GM15510 (cell line): ENCODE results near the gene TRABD2B.

Source experiments
- POLR2A ChIP-seq: IDR thresholded peaks from 3 replicates; pipeline ENCODE4 v1.6.1; 2011; ENCODE audit warnings: borderline replicate concordance; ENCODE audit not compliant: insufficient read length; ENCODE audit errors: extremely low read depth

Gene TRABD2B

DNA sequence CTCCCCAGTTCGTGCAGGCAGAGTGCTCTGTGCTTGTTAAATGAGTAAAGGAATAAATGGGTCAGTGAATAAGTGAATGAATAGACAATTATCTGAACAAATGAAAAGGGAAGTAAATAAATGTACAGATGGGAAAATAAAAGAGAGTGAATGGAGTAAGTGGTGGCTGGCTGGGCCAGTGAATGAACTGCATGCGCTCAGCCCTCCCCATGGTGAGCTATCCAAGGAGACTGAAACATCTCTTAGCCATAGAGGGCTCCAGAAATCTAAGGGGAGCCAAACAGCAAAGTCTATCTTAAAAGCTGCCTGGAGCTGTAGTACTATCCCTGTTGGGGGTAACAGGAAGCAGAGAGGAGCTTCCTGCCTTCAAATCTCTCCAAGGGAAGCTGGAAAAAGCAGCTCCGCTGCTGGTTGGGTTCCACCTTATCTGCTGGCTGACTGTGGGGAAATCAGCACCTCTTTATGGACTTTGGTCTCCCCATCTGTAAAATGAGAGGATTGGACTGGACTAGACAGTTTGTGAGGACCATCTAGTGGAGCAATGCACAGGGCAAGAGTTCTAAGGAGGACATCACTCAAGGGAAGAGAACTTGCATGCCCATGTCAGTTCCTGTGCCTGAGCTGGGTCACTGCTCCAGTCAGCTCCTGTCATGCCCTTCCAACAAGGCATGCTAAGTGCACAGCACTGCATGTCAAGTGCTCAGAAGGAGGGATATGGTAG lies 77.9 kb downstream of the TRABD2B start:
- TF ChIP-seq POLR2A = no peak

DNA sequence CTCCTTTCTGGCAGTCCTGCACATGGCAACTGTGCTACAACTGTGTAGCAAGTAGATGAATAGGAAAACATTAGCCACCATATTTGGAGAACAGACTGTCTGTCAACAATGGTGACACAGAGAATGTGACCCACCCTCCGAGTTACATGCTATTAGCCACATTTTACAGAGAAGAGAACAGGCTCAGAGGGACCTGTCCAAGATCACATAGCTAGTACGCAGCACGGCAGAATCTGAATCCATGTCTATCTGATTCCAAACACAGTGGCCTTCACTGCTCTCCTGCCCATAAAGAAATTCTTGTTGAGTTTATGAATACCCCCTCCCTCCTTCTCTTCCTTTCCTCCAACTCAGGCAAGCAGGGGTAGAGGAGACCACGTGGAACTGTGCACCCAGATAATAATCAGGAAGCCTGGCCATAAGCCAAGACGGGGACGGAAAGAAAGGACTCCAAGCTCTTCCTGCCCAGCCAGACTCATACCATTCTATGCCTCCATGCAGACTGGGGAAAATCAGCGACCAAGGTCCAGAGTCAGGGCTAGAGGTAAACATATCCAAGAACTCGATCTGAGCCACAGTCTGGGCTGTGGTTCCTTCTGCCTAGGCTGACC lies 78.8 kb downstream of the TRABD2B start:
- no peak for TF ChIP-seq POLR2A

DNA sequence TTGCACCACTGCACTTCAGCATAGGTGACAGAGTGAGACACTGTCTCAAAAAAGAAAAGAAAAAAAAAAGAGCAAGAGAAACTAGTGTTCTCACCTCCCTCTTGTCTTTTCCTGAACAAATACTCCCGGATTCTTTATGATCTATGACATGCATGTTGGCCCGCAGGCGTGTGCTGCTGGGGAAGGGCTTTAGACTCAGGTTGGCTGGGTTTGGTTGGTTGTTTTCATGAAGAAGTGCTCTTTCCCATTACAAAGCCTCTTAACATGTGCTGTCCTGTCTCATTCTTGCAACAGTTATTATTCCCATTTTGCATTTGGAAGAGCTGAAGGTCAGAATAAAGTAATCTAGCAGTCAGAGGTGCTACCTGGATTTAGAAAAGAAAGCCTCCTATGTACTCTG lies 79.5 kb downstream of the TRABD2B start:
- TF ChIP-seq POLR2A = no peak

DNA sequence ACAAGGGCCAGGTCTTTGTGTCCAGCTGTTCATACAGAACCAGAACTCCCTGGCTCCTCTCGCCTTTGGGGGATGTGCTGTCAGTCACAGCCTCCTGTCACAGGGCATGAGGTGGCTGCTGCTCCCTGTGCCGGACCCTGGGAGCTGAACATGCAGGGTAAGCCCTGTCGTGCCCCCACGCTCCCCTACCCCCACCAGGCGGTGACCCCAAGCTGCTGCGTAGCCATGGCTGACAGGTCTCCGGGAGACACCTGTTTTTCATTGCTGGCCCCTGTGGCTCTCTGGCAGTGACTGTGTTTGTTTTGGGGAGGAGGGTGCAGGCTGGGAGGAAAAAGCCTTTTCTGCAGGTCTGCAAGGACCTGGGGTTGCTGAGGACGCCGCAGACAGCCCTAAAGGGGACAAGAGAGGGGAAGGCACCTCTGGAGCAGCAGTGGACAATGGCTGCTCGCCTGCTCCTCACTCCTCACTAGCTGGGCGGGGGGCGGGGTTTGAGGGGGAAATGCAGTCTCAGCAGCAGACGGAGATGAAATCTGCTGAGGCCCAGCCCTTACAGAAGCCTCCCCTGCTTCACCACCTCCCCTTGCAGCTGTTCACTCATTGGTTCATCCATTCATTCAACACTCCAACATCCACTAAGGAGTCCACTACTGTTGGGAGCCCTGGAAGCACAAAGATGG lies 81.4 kb downstream of the TRABD2B start:
- TF ChIP-seq POLR2A = no peak

DNA sequence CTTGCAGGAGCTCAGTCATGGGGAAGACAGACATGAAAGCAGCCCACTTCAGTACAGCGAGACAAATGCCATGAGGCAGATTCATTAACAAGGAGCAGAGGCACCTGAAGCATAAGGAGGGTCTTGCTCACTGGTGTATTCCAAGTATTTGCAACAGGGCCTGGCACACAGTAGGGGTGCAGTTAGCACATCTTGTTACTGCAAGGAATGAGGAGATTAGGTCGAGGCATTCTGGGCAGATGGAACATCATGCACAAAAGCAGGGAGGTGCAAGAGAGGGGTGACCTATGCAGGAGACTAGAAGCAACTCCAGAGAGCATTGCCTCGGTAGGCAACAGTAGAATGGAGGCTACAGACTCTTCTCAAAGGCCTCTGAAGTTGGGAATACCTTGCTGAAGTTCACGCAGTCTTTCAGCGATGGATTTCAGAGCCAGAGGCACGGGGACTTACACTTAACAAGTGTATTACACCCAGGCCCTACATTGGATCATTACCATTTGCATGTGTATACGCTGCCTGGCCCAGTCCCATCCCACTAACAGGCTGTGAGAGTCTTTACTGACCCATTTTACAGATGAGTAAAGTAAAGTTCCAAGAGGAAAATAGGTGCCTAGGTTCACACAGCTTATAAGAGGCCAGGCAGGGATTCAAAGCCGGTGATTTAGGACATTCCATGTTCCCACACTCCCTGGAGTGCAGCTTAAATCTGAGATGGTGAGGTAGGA lies 82.1 kb downstream of the TRABD2B start:
- no peak for TF ChIP-seq POLR2A

DNA sequence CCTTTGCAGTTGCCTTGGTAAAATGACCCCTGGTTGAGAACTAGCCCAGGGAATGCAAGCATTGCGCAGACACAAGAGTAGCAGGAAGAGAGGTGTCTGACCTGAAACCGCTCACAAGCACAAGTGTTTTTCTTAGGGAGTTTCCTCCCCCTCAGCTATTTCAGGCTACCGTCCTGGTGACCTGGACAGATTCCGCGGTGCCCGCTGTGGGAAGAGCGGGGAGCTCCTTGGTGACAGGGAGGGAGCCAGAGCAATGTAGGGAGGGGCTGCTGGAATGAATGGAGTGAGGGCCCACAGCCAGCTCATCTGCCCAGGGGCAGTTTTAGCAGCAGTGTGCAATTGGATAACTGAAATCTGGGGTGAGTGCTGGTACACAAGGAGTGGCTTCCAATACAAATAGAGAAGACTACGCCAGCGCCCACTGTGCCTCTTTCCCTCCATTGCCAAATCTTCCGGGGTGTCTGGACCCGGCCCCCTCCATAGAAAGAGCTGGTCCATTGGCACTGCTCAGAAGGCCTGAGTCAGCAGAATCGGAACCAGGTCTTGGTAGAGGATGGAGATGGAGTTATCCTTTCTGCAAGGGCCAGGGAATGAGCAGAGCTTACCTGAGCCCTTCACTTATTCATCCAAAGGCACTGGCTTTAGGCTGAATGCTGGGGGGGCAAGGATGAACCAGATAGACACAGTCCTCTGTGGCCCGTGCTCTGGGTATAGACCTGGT lies 82.8 kb downstream of the TRABD2B start:
- TF ChIP-seq POLR2A = no peak

DNA sequence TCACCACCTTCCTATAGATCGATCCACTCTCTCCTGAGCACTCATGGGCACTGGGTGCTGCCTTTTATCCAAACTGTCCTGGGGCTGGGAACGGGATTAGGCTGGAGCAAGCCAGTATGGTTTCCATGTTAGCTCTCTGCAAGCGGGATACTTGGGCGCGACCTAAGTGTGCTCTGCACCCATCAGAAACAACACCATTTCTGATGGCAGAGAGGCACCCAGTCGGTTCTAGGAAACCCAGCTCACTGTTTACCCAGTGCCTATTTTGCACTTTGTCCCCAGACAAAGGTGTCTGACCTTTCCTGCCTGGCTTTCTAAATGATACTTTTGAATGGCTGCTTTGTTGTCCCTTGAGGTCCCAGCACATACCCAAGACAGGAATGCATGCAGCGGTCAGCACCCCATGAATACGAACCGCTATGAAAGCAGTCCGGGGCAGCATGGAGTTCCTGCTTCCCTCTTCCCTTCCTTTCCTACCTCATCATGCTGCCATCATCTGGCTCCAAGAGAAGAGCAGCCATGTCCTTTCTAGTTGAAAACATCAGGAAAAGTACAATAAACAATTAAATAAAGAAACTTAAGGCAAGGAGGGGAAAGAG lies 83.9 kb downstream of the TRABD2B start:
- no peak for TF ChIP-seq POLR2A

DNA sequence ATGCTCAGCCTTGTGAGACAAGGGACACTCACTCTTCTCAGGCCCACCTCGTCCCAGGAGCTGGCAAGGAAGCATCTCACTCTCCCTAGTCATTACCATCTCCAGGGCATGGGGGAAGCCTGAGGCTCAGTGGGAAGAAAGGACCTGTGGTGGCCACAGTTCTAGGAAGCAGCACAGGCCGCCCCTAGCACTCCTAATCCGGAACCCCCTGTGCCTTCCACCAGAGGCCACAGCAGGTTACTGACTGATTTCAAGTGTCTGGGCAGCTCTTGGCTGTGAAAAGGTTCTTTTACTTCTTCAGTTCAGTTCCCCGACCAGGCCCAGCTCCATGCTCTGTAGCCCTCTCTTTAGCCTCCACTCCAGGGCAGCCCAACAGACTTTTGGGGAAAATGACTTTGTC lies 84.4 kb downstream of the TRABD2B start:
- no peak for TF ChIP-seq POLR2A

DNA sequence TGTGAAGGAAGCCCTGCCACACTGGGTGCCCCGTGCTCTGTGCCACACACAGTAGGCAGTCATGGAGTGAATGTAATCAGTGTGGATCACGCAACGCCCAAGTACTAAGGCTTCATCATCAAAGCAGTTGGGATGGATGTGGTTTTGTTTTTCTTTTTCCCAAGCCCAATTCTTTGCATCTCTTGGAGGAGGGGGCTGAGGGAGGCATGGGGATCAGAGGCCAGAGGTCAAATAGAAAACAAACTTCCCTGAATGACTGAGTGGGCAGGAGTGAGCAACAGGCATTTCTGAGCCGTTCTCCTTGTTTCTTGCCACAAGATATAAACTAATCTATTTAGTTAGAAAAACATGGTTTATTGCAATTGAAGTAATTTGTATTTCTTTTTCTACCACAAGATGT lies 85.3 kb downstream of the TRABD2B start:
- TF ChIP-seq POLR2A = no peak

DNA sequence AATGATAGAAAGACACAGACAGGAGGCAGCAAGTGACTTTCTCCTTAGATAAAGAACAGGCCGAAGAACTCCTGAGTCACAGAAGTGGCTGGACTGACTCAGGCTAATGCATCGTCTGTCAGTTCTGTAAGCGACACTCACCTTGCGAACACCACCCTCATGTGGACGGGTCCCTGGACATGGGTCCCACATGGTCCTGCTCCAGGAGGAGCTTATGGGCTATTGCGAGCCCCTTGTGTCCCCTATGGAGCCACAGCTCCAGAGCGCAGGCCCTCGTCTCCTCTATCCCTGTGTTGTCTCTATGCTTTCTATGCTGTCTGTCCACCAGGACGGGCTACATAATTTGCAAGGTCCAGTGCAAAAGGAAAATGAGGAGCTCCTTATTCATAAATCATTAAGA lies 85.8 kb downstream of the TRABD2B start:
- no peak for TF ChIP-seq POLR2A

DNA sequence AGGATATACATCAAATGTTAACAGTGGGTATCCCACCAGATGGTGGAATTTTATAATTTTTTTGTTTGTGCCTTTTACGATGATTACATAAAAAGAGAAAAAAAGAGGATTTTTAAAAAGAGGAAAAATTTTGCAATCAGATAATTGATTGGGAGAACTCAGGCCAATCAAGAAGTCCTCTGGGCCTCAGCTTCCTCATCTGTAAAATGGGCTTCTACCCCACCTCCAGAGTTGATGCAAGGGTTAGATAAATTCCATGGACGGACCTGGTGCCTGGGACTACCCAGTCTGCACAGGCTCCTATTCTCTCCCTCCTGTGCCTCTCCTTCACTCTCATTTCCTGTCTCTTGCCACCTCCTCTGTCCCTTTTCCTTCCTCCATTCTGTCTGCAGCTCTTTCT lies 88.9 kb downstream of the TRABD2B start:
- TF ChIP-seq POLR2A = no peak

DNA sequence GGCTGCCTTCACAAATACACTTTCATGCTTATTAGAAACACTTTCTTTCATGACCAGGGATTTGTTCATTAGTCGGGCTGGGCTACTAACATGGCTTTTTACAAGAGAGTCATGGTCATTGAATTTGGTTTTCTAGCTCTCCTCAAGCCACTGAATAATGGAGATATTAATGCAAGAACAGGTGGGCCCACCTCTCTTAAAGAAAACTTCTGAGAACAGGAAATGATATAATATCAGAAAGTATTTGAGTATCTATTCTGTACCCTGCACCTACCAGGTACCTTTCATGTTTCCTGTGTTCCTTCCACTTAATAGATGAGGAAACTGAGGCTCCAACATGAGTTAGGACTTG lies 90.0 kb downstream of the TRABD2B start:
- no peak for TF ChIP-seq POLR2A

DNA sequence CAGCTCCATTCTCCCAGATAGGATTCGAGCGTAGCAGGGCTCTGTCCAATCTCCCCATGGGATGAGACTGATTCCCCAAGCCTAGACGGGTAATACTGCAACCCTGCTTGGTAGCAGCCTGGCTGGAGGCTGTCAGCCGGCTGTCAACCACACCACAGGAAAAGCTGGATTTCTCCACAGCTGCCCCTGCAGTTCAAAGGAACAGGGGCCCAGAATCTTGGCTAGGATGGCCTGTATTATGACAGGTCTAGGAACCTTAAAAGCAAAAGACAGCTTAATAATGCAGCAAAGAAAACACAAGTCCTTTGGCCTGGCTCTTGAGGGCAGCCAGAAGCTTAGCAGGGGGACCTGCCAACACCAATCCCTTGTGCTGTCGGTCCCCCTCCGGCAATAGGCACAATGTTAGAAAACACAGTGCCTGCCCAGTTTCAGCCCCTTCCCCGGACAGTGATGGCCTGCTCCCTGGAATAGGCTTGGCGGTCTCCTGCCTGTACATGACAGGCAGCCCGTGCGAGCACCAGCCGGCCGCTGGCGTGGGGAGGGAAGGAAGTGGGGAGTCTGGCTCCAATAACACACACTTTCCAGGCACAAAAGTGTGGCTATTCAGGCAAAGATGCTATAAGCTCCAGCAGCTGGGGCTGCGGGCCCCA lies 90.5 kb downstream of the TRABD2B start:
- no peak for TF ChIP-seq POLR2A

DNA sequence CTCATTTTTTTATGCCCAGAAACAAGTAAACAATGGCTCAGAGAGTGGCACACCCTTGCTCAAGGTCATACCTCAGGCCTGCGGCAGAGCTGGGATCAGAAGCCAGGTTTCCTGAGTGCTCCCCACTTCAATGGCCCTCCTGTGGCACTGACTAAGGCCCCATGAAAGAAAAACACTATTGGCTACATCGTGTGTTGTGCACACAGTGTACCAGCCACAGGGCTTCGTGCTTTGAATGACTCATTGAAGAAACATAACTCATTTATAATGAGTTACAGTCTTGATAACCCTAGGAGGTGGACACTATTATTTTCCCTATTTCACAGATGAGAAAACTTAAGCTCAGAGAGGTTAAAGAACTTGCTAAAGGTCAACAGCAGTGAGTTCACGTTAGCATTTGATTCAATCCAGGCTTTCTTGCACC lies 91.2 kb downstream of the TRABD2B start:
- no peak for TF ChIP-seq POLR2A
